Measurements from ENCODE around the gene RNF146.

Gene RNF146

DNA sequence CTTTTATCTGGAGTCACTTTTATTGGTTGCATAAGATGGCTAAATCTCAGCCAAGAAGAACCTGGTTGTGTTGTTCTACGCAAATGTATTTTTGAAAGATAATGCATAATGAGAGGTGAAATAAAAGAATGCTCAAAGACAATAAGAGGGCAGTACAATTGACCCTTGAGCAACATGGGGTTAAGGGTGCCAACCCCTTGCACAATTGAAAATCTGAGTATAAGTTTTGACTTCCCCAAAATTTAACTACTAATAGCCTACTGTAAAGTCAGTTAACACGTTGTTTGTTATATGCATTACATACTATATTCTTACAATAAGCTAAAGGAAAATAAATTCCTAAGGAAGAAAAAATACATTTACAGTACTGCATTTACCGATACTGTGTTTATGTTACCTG lies 5.9 kb downstream of the RNF146 start:
- DNase-seq (no peak), ATAC-seq (no peak)
- H3K9me3 Mint-ChIP-seq, result no peaks in the 10 kb centered on the region
- no peaks in the 10 kb centered on the region for H3K27me3 Mint-ChIP-seq
- H3K4me3 Mint-ChIP-seq, result no peak overlapping the region
- H3K4me1 Mint-ChIP-seq, result peaks cover 33% of the 10 kb centered on the region
- no peak overlapping the region for H3K27ac Mint-ChIP-seq

DNA sequence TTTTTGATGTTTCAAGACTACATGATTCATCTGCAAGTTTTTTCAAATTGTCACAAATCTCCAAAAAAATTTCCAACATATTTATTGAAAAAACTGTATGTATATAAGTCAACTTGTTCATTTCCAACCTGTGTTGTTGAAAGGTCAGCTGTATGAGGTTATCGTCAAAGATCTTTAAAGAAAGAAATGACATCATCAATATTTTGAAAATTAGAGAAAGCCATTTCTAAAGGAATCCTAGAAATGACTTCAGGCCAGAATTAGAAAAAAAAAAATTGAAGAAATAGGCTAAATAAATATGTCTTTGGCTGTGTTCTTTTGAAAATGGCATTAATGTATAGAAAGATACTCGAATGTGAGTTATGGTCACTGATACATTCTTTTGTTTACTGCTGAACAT lies 6.8 kb downstream of the RNF146 start:
- no peaks in the 10 kb centered on the region for H3K27me3 Mint-ChIP-seq
- H3K4me1 Mint-ChIP-seq, result peaks cover 27% of the 10 kb centered on the region
- H3K9me3 Mint-ChIP-seq, result no peaks in the 10 kb centered on the region
- DNase-seq (no peak), ATAC-seq (no peak)
- no peak overlapping the region for H3K27ac Mint-ChIP-seq
- H3K4me3 Mint-ChIP-seq, result no peak overlapping the region

DNA sequence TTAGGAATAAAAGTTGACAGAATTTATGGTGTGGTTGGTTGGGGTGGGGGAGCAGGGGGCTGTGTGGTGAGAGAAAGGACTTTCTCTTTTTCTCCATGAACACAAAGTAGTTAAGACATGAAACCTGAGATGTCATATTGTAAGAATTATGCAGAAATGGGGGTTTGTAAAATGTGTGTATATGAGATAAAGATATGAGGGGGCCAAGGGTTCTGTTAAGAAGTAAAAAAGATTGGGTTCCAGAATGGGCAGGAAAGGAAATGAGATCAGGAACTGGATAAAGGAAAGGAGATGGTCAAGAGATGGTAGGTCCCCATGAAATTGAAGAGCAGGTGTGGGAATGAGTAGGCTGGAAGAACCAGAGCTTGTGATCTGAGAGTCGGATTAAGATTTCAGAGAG lies 9.7 kb downstream of the RNF146 start:
- peaks cover 17% of the 10 kb centered on the region for H3K4me1 Mint-ChIP-seq
- no peaks in the 10 kb centered on the region for H3K27me3 Mint-ChIP-seq
- no peak for DNase-seq
- H3K4me3 Mint-ChIP-seq, result no peak overlapping the region
- no peak for ATAC-seq
- no peaks in the 10 kb centered on the region for H3K9me3 Mint-ChIP-seq
- no peak overlapping the region for H3K27ac Mint-ChIP-seq

DNA sequence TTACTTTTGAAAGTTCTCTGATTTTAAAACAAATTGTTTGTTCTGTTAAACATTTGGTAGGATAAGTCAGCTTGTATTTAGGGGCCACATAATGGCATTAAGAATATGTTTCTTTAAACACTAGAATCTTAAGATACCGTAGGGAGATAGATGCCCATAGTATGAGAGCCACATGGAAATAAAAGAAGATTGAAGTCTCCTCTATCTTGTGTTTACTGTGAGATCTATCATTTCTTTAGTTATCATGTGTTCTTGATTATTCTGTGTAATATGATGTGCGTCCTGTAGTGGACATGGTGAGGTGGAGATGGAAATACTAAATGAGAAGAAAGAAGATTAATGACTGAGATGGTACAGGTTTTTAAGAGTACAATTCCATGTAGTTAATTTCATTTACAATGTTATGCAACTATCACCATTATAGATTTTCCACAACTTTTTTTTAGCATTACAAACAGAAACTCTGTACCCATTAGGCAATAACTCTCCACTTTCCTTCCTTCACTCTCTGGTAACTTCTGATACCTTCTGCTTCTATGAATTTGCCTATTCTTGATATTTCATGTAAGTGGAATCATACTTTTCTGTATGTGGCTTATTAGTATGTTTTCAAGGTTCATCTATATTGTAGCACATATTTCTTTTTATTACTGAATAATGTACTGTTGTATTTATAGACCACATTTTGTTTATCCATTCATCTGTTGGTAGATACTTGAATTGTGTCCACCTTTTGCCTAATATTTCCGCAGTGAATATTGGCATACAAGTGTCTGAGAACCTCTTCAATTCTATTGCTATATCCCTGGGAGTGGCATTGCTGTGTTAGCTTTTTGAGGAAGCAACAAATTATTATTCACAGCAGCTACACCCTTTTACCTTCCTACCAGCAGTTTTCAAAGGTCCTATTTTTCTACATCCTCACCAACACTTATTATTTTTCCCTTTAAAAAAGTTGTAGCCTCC lies 11.5 kb downstream of the RNF146 start:
- no peaks in the 10 kb centered on the region for H3K9me3 Mint-ChIP-seq
- H3K4me3 Mint-ChIP-seq, result no peak overlapping the region
- H3K27ac Mint-ChIP-seq, result no peak overlapping the region
- ATAC-seq (no peak), DNase-seq (no peak)
- H3K27me3 Mint-ChIP-seq, result no peaks in the 10 kb centered on the region
- peaks cover 11% of the 10 kb centered on the region for H3K4me1 Mint-ChIP-seq

DNA sequence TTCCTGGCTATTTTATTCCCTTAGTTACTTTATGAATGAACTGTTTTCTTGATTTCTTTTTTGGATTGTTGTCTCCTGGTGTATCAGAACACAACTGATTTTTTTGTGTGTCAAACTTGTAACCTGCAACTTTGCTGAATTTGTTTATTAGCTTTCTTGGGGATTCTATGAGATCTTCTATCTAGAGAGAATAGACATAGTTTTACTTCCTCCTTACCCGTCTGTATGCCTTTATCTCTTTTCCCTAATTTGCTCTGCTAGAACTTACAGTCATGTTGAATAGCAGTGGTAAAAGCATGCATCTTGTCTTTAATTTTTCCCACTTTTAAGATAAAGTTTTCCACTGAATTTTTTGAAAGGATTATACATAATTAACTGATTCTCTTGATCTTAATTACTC lies 13.2 kb downstream of the RNF146 start:
- no peaks in the 10 kb centered on the region for H3K27me3 Mint-ChIP-seq
- no peak overlapping the region for H3K4me3 Mint-ChIP-seq
- ATAC-seq, result no peak
- DNase-seq, result no peak
- no peak overlapping the region for H3K27ac Mint-ChIP-seq
- peaks cover 7% of the 10 kb centered on the region for H3K4me1 Mint-ChIP-seq
- no peaks in the 10 kb centered on the region for H3K9me3 Mint-ChIP-seq

DNA sequence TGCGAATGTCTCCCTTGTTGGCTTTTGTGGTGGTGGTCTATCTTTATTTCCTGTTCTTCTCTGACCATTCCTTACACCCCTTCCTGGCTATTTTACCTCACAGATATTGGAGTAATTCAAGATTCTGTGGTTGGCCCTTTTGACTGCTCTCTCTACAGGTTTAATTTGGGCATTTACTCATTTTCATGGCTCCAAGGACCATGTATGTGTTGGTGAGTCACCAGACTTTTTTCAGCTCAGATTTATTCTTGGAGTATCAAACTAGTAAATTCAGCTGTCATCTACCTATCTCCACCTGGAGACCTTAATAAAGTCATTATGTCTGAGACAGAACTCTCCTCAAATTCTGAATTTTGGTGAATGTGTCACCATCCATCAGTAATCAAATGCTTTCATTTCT lies 15.5 kb downstream of the RNF146 start:
- Mint-ChIP-seq H3K9me3 (no peaks in the 10 kb centered on the region), H3K27me3 (no peaks in the 10 kb centered on the region), H3K4me3 (no peak overlapping the region), H3K4me1 (peaks cover 6% of the 10 kb centered on the region), H3K27ac (no peak overlapping the region)
- DNase-seq (no peak), ATAC-seq (no peak)

DNA sequence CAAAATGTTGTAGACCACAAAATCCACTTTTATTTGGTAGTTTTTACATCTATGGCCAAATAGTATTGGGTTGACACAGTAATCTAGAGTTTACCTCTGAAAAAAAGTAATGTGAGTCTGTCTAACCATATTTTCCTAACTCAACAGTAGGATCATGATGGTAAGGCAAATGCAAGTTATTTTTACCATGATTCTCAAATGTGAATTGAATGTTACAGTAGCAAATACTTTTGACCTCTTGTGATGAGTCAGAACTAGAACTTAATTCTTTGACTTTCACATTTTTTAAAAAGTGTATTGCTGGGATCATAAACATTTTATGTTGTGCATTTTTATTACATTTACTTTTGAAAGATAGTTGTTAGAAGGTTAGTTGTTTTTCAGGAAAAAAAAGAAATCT lies 22.0 kb downstream of the RNF146 start:
- Mint-ChIP-seq H3K4me3 (no peak overlapping the region), H3K9me3 (no peaks in the 10 kb centered on the region), H3K27ac (no peak overlapping the region), H3K4me1 (peaks cover 21% of the 10 kb centered on the region), H3K27me3 (no peaks in the 10 kb centered on the region)
- peak; percentile 27 for ATAC-seq
- DNase-seq, result no peak

DNA sequence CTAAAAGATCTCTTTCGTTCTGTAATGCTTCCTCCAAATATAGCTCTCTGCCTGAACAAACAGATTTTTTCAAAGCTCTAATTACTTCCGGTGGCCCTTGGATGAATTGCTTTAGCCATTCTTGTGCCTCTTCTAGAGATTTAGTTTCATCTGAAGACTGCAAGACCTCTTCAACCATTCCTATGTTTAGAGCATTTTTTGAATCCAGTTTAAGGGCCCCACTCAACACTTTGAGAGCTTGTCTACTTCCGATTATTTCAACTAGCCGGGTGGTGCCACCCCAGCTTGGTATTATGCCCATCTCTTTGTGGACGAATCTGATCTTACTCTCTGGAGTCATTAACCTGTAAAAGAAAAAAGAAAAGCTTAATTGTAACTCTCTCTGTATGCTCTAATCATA lies 23.3 kb downstream of the RNF146 start:
- no peak for DNase-seq
- no peak for ATAC-seq
- H3K27ac Mint-ChIP-seq, result peak overlapping the region in 1 of 2 donors; percentile 36
- no peaks in the 10 kb centered on the region for H3K27me3 Mint-ChIP-seq
- no peak overlapping the region for H3K4me3 Mint-ChIP-seq
- no peaks in the 10 kb centered on the region for H3K9me3 Mint-ChIP-seq
- H3K4me1 Mint-ChIP-seq, result peaks cover 21% of the 10 kb centered on the region

DNA sequence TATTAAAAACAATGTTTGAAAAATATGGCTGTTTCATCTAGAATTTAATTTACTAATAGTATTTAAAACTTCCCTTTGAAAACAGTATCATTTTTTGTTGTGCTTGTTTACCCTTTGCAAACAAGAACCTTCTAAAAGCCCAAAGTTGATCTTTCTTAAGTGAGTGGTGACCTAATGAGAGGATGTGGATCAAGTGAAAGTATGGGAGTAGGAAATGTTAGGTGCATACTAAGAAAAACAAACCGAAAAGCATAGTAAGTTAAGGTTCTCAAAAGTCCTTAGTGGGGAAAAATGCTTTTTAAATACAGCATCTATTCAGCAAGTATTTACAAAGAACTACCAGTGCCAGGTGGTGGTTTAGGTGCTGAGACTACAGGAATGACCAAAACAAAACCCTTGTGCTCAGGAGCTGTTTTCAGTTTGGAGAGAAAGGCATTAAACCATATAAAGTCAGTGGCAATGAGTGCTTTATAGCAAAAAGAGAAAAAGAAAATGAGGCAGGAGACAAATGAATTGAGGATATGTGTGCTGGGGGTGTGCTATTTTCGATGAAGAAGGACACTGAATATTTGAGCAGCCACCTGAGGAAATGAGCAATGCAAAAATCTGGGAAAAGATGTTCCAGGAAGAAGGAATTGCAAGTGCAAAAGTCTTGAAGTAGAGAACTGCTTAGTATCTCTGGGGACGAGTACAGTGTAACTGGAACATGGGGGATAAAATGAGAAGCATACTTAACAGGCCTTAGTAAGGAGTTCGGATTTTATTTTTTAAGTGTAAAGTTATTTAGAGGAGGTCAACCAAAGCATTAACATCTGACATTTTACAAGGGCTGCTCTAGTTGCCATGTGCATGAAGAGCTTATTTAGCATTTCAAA lies 24.0 kb downstream of the RNF146 start:
- Mint-ChIP-seq H3K4me3 (peak overlapping the region in 1 of 2 donors; percentile 21), H3K4me1 (peaks cover 21% of the 10 kb centered on the region), H3K9me3 (no peaks in the 10 kb centered on the region), H3K27me3 (no peaks in the 10 kb centered on the region), H3K27ac (peak overlapping the region in 1 of 2 donors; percentile 36)
- peak; percentile 61 for ATAC-seq
- DNase-seq, result no peak

DNA sequence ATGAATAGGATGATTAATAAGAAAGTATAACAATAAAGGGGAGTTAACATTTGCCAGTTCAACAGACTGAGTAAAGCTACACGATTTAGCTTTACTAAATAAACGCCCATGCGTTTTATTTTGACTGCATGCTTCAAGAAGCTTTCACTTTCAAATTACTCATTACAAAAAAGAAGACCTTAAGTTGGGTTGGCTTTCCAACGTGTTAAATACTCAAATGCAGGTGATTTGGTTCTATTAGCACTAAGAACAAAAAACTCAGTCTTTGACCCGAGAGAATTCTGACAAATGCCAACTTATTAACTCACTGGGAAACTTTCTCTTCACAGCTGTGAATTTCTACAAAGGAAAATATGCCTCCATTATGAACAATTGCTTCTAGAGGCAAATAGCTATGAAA lies 24.8 kb downstream of the RNF146 start:
- ATAC-seq, result peak; percentile 72

DNA sequence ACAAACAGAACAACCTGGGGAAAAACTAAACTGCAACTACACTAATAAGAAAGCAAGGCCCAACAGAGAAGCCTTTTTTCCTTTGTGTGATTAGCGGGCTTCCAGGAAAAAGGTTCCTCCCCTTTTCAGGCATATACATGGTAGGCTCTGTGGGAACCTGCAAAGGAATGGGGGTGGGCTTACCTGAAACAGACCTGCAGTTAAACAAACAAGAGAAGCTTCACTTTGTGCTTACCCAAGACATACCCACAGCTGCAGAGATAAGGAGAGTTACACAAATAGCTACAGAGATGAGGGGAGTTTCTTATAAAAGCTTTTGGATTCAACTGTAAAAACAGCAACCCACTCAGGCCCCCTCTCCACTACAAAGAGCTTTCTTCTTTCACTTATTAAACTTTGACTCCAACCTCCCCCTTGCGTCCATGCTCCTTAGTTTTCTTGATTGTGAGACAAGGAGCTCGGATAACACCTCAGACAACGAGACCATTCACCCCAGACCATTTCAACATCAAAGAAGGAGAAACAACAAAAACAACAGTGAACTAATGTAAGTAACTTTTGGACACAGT lies 30.9 kb downstream of the RNF146 start:
- Mint-ChIP-seq H3K4me3 (no peak overlapping the region), H3K9me3 (no peaks in the 10 kb centered on the region), H3K27me3 (no peaks in the 10 kb centered on the region), H3K27ac (no peak overlapping the region), H3K4me1 (no peaks in the 10 kb centered on the region)
- DNase-seq (no peak), ATAC-seq (no peak)

More for the DNA sequence above, 24.8 kb downstream of the RNF146 start:
- Mint-ChIP-seq H3K4me3 (peak overlapping the region in 1 of 2 donors; percentile 21), H3K27ac (peak overlapping the region in 1 of 2 donors; percentile 27), H3K27me3 (no peaks in the 10 kb centered on the region), H3K9me3 (no peaks in the 10 kb centered on the region), H3K4me1 (peaks cover 21% of the 10 kb centered on the region)
- no peak for DNase-seq

DNA sequence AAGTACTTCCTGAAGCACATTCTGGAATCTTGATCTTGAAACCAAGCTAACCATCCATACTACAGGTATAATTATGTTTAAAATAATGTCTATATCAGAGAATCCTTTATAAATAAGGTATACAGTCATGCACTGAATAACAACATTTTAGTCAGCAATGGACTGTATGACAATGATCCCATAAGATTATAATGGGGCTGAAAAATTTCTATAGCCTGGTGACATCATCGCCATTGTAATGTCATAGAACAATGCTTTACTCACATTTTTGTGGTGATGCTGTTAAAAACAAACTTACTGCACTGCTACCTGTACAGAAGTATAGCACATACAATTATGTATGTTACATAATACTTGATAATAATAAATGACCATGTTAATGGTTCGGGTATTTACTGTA lies 31.8 kb downstream of the RNF146 start:
- peaks cover 2% of the 10 kb centered on the region for H3K4me1 Mint-ChIP-seq
- H3K4me3 Mint-ChIP-seq, result no peak overlapping the region
- no peak overlapping the region for H3K27ac Mint-ChIP-seq
- no peaks in the 10 kb centered on the region for H3K27me3 Mint-ChIP-seq
- no peaks in the 10 kb centered on the region for H3K9me3 Mint-ChIP-seq
- ATAC-seq (no peak), DNase-seq (no peak)

DNA sequence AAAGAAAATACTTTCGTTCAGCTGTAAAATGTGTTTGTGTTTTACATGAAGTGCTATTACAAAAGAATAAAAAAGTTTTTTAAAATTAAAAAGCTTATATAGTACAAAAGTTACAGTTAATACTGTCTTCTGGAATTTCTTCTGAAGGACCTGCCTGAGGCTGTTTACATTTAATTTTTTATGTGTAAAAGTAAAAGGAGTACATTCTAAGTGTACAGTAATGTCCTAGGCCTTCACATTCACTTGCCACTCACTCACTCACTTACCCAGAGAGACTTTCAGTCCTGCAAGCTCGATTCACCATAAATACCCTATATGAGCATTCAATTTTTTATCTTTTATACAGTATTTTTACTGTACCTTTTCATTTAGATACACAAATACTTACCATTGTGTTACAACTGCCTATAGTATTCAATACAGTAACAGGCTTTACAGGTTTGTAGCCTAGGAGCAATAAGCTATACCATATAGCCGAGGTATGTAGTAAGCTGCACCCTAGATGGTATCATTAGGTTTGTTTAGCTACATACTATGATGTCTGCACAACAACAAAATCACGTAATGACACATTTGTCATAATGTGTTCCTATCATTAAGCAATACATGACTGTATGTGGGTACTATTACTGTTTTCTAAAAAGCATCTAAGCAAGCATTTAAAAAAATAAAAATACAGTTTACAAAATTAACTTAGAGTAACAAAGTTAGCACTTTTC lies 33.0 kb downstream of the RNF146 start:
- ATAC-seq, result no peak
- H3K27me3 Mint-ChIP-seq, result no peaks in the 10 kb centered on the region
- H3K4me1 Mint-ChIP-seq, result peaks cover 13% of the 10 kb centered on the region

DNA sequence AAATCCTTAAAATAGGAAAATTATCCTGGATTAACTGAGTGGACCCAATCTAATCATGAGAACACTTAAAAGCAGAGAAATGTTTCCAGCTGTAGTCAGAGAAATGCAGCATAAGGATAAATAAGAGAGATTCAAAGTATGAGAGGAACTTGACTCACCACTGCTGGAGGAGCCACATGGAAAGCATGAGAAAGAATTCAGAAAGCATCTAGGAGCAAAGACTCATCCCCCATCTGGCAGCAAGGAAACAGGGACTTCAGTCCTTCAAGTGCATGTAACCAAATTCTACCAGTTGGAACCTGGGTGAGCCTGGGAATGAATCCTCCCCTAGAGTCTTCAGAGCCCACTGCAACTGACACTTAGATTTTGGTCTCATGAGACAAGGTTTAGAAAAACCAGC lies 33.7 kb downstream of the RNF146 start:
- H3K4me1 Mint-ChIP-seq, result peaks cover 19% of the 10 kb centered on the region

More for the DNA sequence above, 33.0 kb downstream of the RNF146 start:
- no peaks in the 10 kb centered on the region for H3K9me3 Mint-ChIP-seq
- no peak overlapping the region for H3K4me3 Mint-ChIP-seq
- peak overlapping the region in 1 of 2 donors; percentile 9 for H3K27ac Mint-ChIP-seq
- DNase-seq, result no peak

DNA sequence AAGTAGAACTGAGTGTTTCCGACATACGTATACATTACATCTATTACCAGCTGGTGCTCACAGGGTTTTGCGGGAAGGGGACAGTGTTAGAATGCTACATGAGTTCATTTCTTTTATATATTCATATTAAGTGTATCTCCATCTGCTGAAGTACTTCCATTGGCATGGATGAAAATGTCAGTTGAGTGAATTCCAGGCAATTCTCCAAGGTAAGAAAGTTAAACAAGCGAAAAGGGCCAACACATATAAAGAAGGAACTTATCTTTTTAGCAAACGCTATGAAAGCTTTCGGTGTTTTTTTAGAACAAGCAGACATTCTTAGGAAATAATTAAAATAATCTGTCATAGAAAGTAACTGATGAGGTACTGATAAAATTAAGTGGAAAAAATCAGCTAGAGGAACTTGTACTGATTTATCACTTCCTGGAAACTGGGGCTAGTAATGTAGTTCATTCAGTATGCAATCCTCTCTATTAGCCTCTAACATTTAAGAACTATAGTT lies 34.6 kb downstream of the RNF146 start:
- H3K27ac Mint-ChIP-seq, result no peak overlapping the region
- ATAC-seq (no peak), DNase-seq (no peak)
- H3K9me3 Mint-ChIP-seq, result no peaks in the 10 kb centered on the region
- H3K4me1 Mint-ChIP-seq, result peaks cover 28% of the 10 kb centered on the region
- H3K27me3 Mint-ChIP-seq, result no peaks in the 10 kb centered on the region
- no peak overlapping the region for H3K4me3 Mint-ChIP-seq

More for the DNA sequence above, 33.7 kb downstream of the RNF146 start:
- no peak overlapping the region for H3K4me3 Mint-ChIP-seq
- ATAC-seq, result no peak
- no peak for DNase-seq
- H3K9me3 Mint-ChIP-seq, result no peaks in the 10 kb centered on the region
- no peak overlapping the region for H3K27ac Mint-ChIP-seq
- H3K27me3 Mint-ChIP-seq, result no peaks in the 10 kb centered on the region
